Measurements from ENCODE around the gene LEP.
"Not testable (repeated sequence)": the region's sequence is repeated elsewhere in the genome, so short reads cannot be mapped to it uniquely, and the experiment has no call there.

Gene LEP

GRCh38 chr7:128211626-128212025, 29.5 kb upstream of the LEP start:
- DNase-seq = peak; percentile 66

GRCh38 chr7:128214463-128214862, 26.6 kb upstream of the LEP start:
- no peak for DNase-seq

GRCh38 chr7:128215281-128215680, 25.8 kb upstream of the LEP start:
- DNase-seq = no peak

GRCh38 chr7:128215739-128216138, 25.3 kb upstream of the LEP start:
- no peak for DNase-seq

GRCh38 chr7:128217030-128217805, 23.9 kb upstream of the LEP start:
- no peak for DNase-seq

- DNase-seq = peak; percentile 50
Measured at GRCh38 chr7:128217967-128218652, 23.0 kb upstream of the LEP start.

- DNase-seq = no peak
Measured at GRCh38 chr7:128219636-128220035, 21.4 kb upstream of the LEP start.

- DNase-seq = no peak
Measured at GRCh38 chr7:128221929-128222403, 19.1 kb upstream of the LEP start.

GRCh38 chr7:128226132-128226980, 14.7 kb upstream of the LEP start:
- no peak for DNase-seq

GRCh38 chr7:128227271-128227670, 13.8 kb upstream of the LEP start:
- DNase-seq = no peak

- no peak for DNase-seq
Measured at GRCh38 chr7:128231021-128231420, 10.1 kb upstream of the LEP start.

- DNase-seq = no peak
Measured at GRCh38 chr7:128231677-128232076, 9.4 kb upstream of the LEP start.

GRCh38 chr7:128233471-128233870, 7.6 kb upstream of the LEP start:
- DNase-seq = no peak

- peak; percentile 33 for DNase-seq
Measured at GRCh38 chr7:128234476-128235026, 6.5 kb upstream of the LEP start.

GRCh38 chr7:128235471-128235870, 5.6 kb upstream of the LEP start:
- peak; percentile 51 for DNase-seq

- DNase-seq = peak; percentile 39
Measured at GRCh38 chr7:128236924-128237586, 4.0 kb upstream of the LEP start.

GRCh38 chr7:128239146-128239545, 1.9 kb upstream of the LEP start:
- not testable (repeated sequence) for DNase-seq

- no peak for DNase-seq
Measured at GRCh38 chr7:128242661-128243060, 1.6 kb downstream of the LEP start.

GRCh38 chr7:128243273-128243672, 2.2 kb downstream of the LEP start:
- DNase-seq = no peak

GRCh38 chr7:128244861-128245260, 3.8 kb downstream of the LEP start:
- no peak for DNase-seq

GRCh38 chr7:128247108-128247507, 6.0 kb downstream of the LEP start:
- DNase-seq = no peak

- peak; percentile 10 for DNase-seq
Measured at GRCh38 chr7:128247640-128248194, 6.6 kb downstream of the LEP start.
